ENCODE results near the gene CPED1.
"Not testable (repeated sequence)": the region's sequence is repeated elsewhere in the genome, so short reads cannot be mapped to it uniquely, and the experiment has no call there.

Gene CPED1

DNA sequence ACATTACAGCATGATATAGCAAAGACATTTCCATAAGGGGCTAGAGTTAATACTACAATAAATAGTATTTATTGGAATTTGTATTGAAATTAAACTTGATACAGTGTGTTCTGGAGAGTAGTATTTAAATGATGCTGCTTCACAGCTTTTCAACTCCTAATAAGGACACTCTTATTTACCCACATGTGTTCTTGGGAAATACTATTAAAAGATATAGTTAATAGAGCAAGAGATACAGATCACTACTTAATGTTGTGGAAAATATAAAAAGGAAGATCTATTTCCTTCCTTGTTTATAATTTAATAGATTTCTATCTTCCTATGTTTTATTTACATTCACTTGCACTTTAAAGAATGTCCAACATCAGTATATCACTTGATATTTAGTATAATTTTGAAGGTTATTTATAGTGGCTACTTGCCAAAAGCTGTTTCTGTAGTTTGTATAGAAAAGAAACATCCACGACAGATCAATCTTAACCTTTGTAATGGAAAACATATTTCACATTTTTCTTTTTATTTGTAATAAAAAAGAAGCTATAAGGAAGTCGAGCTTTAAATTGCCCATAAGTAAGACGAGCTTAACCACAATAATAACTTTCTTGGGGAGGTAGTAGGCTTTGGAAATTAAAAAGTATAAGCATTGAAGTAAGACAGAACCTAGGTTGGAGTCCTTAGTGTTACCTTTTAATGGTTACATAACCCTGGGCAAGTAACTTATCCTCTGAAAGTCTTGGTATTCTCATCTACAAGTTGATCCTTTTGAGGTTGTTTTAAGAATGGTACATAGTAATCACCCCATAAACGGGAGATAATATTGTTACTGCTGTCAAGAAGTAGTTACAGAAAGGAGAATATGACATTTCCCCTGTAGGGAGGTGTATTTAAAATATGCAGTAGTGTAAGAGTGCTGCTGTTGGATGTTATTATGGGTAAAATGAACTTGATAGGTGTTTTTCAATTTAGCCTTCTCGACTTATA is 32.8 kb downstream of the CPED1 start:
- DNase-seq = no peak

DNA sequence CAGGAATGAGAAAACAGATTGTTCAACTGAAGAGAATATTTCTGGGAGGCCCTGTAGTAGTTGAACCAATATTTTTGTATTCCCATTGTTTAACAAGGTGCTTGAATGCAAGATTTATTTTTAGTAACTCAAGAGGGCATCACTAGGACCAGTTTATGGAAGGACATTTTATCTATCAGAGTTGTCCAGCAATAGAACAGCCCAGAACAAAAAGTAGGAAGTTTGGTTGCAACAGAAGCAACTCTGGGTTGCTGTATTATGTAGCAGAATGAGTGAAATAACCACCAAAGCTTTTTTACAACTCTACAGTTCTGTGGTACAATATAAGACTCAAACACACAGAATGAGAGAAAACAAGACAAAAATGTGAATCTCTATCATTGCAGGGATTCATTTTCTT is 34.7 kb downstream of the CPED1 start:
- DNase-seq = no peak

DNA sequence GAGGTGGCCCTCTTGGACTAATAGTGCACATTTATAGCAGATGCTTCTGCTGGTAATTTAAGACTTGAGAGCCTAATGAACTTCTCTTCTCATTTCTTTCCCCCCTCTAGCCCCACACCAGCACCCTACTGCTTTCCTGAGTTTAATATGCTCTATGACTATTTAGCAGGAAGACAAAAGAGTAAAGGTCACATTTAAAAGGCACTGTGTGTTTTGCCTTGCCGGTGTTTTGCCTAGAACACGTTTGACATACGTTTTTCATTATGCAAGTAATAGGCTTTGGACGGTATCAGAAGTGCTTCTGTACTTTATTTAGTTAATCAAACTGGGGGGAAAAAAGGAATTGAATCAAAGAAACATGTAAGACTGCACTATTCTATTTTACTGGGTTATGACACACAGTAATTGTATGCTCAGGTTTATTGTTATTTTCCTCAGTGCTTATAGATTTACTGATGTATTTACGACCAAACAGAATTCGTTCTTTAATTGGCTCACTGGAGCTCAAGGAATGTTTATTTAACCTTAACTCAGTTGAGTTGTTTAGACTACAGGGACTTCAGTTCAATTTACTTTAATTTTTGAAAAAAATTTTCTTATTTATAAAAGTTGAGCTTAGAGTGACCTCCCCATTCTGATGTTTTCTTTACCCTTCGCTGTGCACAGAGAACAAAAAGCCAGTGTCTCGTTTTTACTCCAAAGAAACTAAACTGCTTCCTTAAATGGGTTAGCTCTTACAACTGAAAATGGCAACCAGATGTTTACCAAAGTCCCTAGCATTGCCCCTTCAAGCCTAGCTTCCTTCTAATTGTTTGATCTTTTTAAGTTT is 35.4 kb downstream of the CPED1 start:
- no peak for DNase-seq

DNA sequence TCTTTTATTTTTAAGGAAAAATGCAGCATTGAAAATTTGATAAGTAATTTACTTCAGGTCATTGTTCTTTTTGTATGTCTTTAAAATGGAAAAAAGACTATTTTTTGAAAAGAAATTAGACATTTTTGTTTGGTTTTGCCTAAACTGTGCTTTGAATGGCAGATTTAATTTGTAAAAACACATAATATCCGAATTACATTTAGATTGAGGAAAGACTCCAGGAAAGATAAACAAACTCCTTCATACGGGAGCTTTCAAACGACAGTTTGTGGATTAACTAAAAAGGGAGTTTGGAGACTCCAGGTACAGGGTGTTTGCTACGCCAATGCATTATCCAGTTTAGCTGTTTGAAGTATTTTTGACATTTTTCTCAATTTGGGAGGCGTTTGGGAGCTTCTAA is 36.1 kb downstream of the CPED1 start:
- DNase-seq = no peak

DNA sequence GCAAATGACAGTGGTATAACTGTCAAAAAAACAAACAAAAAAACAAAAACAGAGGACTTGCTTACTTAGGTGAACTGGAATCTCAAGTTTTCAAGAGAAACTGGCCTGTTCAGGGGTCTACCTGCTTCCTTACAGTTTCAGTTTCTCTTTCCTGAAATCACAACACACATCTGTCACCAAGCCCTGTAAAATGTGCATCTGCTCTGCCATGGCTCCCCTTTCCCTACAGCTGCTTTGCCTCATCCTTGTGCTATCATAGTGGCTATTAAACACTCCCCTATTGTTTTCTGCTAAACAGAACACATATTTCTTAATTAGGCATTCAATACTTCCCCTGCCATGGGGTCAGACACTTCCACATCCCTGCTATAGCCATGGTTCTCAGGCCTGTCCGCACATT is 37.6 kb downstream of the CPED1 start:
- DNase-seq = no peak

DNA sequence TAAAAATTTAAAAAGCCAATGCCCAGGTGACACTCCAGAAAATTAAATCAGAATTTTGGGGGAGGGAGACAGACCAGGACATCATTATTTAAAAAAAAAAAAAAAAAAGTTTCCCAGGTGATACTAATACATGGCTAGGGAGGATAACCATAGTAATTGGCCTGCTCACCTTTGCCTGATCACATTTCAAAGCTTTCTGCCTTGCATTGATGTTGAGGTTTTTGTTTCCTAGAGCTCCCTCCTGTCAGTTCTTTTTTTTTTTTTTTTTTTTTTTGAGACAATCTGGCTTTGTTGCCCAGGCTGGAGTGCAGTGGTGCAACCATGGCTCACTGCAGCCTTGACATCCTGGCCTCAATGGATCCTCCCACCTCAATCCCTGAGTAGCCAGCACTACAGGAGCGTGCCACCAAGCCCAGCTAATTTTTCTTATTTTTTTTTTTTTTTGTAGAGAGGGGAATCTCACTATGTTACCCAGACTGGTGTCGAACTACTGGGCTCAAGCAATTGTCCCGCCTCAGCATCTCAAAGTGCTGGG is 38.1 kb downstream of the CPED1 start:
- no peak for DNase-seq

DNA sequence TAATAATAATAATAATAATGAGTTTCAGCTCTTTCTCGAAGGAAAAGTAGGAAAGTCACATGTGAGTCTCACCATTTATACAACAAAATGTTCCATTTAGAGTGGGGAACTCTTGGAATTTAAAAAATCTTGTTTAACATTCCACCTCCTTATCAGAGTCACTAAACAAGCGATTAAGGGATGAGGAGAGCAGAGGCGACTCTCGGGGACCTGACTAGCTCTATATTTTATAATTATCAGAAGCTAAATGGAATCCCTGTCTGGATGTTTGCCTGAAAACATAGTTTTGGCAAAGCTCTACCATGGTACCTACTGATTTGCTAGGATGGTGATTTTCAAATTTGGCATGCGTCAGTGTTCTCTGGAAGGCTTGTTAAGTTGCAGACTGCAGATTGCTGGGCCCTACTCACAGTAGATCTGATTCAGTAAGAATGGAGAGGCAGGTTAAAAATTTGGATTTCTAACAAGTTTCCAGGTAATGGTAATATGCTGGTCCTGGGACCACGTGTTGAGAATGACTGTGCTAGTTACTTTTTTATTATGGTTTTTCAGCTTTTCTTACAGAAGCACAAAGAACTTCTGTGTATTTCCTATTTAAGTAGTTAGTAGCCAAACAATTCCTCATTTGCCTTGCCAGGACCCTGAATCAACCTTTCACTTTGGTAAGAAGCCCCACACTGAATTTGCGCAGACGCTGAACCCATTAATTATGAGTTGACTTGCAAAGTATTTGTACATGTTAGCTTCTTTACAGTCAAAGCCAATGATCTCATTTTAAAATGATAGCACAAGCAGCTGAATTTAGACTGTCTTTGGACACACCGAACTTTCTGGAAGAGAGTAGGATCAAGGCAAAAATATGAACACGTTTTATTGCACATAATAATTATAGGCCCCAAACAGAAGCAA is 39.5 kb downstream of the CPED1 start:
- no peak for DNase-seq

DNA sequence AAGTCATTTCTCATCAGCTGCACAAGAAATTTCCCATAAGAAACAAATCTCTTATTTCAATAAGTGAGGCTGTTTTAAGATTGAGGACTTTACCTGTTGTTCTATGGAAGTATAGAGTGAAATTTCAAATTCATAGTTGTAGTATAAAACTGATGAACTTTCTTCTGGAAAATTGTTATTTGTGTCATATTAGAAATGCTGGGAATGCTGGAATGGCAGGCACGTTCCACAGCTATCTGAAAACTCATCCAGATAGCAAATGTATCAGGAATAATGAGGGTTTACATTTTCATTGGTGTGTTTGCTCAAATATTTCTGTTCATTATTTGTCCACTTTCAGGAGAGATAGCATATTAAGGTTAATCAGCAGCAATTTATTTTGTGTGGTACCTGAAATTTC is 40.8 kb downstream of the CPED1 start:
- no peak for DNase-seq

DNA sequence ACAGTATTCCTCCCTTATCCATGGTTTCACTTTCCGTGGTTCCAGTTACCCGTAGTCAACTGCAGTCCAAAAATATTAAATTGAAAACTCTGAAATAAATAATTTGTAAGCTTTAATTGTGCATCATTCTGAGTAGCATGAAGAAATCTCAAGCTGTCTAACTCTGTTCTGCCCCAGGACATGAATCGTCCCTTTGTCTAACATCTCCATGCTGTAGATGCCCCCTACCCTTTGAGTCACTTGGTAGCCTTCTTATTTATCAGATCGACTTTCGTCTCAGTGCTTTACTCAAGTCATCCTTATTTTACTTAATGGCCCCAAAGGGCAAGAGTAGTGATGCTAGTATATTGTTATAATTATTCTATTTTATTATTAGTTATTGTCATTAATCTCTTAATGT is 41.8 kb downstream of the CPED1 start:
- no peak for DNase-seq

DNA sequence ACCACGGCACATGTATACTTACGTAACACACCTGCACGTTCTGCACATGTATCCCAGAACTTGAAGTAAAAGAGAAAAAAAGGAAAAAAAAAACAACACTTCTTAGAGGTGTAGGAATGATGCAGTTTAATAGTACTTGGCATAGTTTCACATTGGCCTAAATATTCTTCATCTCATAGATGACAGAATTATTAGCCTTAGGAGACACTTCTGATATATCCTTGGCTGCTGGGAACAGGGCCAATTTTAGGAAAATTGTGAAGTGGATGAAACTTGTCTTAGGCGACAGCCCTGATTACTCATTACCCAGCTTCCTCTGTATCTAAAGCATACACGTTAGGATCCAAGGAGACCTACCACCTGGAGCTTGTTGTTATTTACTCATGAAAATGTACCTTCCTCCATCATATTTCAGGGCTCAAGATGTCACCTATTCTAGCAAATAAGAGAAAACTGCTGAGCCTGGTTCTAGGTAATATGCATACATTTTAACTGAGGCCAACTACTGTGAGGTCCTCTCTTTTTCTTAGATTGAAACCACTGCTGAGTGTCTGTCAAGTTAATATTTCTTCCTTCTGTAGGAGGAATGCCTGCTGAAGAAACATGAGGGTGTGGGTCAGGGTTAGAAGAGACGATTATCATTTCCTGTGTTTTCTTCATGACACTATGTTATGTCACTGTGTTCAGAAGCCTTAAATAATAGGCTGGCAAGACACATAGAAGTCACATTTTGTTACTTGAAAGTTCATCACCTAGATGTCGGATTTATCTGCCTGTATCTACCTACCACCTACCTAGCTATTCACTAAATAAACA is 44.3 kb downstream of the CPED1 start:
- DNase-seq = no peak

DNA sequence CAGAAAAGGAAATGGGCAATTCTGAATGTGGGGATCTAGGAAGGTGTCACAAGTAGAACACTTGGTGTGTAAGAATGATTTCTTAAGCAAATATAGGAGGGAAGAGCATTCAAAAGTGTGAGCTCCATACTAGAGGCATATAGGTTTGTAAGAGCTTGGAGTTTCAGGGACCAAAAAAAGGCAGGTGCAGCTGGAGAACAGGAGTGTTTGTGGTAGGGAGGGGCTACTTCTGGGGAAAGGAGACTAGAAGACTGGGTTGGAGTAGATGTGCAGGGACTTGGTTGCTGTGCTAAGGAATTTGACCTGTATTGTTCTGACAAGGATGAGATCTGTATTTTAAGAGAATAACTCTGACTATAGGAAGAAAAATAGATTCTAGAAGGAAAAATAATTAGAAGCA is 46.4 kb downstream of the CPED1 start:
- DNase-seq = no peak

DNA sequence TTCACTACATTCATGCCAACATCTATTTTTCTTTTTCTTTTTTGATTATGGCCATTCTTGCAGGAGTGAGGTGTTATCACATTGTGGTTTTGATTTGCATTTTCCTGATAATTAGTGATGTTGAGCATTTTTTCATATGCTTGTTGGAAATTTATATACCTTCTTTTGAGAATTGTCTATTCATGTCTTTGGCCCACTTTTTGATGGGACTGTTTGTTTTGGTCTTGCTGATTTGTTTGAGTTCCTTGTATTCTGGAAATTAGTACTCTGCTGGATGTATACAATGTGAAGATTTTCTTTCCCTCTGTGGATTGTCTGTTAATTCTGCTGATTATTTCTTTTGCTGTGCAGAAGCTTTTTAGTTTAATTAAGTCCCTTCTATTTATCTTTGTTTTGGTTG is 48.3 kb downstream of the CPED1 start:
- not testable (repeated sequence) for DNase-seq

DNA sequence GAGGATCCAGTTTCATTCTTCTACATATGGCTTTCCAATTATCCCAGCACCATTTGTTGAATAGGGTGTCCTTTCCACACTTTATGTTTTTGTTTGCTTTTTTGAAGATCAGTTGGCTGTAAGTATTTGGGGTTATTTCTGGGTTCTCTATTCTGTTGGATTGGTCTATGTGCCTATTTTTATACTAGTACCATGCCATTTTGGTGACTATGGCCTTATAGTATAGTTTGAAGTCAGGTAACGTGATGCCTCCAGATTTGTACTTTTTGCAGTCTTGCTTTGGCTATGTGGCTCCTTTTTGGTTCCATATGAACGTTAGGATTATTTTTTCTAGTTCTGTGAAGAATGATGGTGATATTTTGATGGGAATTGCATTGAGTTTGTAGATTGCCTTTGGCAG is 48.8 kb downstream of the CPED1 start:
- DNase-seq = not testable (repeated sequence)

DNA sequence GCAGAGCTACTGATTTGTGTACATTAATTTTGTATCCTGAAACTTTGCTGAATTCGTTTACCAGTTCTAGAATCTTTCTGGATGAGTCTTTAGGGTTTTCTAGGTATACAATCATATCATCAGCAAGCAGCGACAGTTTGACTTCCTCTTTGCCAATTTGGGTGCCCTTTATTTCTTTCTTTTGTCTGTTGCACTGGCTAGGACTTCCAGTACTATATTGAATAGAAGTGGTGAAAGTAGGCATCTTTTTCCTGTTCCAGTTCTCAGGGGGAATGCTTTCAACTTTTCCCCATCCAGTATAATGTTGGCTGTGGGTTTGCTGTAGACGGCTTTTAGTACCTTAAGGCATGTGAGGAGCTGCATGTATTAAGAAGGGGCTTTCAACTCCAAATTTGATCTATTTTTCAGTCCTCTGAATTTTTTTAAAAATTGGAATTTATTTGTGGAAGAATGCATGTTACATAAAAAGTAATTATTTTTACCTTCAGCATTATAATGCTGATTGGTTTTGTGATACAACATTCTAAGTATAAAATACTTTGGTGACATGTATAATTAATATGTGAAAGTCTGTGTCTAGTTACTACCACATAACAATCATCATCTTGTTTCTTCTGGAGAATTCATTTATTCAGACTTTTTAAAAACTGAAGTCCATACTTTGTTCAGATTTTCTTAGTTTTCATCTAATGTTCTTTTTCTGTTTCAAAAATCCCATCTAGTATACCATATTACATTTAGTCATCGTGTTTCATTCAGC is 49.6 kb downstream of the CPED1 start:
- no peak for DNase-seq

DNA sequence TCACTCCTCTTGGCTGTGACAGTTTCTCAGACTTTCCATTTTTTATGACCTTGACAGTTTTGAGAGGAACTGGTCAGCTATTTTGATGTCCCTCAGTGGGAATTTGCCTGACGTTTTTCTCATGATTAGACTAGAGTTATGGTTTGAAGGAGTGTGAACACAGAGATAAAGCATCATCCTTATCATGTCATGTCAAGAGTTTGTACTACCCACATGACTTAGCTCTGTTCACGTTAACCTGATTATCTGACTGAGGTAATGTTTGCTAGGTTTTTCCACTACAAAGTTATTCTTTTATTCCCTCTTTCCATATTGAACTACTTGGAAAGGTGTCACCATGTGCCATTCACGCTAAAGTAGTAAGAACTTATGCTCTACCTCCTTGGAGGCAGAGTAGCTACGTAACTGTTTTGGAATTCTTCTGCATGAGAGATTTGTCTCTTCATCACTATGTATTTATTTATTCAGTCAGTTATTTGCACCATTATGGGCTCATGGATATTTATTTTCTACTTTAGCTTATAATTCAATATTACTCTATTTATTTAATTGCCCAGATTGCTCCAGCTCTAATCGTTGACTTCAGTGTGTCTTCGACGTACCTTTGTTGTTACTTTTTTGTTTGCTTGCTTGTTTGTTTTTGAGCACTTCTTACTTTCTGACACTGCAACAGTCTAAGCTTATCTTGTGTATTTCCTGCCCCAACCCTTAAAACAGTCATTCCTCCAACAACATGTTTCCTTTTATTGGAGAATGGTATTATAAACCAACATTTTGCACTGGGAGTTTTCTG is 50.4 kb downstream of the CPED1 start:
- DNase-seq = no peak

DNA sequence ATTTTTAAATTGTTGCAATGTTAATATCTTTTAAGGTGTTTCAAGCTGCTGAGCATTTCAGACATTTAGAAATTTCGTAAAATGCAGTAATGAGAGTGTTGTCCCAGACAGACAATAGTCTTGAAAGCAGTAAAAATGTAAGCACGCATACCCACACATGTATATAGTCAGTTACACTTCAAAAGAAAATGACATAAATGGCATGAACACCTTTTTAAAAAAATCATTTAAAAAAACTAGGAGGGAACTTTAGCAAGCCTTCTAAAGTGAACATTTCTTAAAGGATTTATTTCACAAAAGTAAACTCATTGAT is 51.0 kb downstream of the CPED1 start:
- no peak for DNase-seq

DNA sequence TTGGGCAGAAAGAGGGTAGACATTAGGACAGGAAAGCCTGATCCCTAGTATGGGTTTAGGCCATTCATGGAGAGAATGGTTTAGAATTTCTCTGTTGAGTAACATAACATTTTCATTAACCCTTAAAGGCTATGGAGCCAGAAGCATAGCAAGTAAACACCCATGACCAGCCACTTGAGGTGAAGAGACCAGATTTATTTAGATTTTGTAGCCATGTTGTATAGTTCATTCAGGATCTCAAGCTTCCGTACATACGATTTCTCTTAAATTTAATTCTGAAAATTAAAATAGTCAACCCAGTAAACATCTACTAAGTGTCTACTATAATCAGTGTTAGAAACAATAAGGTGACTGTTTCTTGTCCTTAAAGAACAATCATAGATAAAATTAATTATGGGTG is 51.5 kb downstream of the CPED1 start:
- no peak for DNase-seq

DNA sequence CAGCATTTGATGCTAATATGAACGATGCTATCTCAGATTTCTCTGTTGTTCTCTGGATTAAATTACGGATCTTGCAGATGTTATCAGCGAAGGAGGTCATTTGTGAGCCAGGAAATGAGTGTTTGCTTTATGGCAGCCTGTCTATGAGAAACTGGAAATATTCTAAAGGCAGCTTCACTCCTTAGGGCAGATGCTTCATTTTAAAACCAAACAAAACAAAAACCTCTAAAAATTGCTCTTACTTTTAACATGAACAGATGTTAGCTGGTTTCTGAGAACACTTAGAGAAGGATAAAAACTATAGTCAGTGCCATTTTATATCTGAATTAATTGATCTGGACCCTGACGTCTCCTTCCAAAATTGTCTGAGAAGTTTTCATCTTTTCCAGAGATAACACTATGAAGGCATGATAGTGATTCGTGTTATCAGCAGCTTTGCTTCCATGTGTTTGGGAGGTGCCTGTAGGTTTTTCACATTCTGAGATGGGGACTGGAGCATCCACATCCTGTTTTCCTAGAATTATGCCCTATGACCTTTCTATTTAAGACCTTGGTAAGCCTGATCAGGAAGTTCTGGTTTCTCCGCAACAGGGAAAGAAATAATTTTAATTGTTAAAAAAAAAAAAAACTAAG is 53.1 kb downstream of the CPED1 start:
- DNase-seq = no peak

DNA sequence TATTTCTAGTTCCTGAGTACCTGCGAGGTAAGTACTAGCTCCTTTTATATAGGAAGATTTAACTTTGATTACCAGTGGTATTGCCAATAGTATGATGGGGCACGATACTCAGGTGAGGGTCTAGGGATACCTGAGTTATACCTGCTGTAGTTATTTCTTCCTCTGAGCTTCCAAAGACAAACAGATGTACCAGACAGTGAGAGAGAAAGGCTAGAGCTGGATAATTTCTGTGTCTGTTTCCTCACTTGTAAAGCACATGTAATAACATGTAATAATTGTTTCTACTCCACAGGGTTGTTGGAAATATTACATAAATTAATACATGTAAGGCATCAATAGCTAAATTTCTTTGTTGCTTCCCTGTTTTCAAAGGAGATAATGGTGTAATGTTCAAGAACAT is 53.7 kb downstream of the CPED1 start:
- no peak for DNase-seq

DNA sequence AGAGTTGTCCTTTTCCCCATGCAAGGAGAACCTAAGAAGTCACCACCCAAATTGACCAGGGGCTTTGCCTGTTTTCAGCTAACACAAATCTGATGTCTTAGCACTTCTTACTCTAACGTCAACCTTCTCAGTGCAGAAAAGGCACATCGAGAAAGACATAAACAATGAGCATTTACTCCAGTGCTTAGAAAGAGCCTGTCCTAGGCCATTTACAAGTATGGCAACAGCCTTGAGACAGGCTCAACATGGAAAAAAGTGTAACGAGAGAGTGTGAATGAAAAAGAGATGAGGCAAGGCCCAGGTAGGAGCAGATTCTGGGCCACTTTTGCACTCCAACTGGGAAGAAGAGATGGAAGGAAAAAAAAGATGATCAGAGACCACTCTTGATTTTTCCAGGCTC is 54.4 kb downstream of the CPED1 start:
- no peak for DNase-seq

Measured in KG1 (cell line).